GM21528 (cell line): ENCODE data around the gene AGBL1.

Experiments
- ATAC-seq: cut with Tn5 transposase; IDR thresholded peaks from one replicate; pipeline ENCODE4 v1.9.1; 2021; ENCODE audit warnings: mild to moderate bottlenecking, moderate library complexity; ENCODE audit not compliant: unreplicated experiment, low FRiP score

The AGBL1 gene

GRCh38 chr15:86162172-86162591, 82.5 kb downstream of the AGBL1 start:
- ATAC-seq = no peak

- ATAC-seq = no peak
These were observed 83.0 kb downstream of the AGBL1 start for GRCh38 chr15:86162641-86163040.

GRCh38 chr15:86163816-86164215, 84.1 kb downstream of the AGBL1 start:
- ATAC-seq = no peak

- no peak for ATAC-seq
These were observed 84.7 kb downstream of the AGBL1 start for GRCh38 chr15:86164232-86164898.

- no peak for ATAC-seq
These were observed 85.9 kb downstream of the AGBL1 start for GRCh38 chr15:86165265-86166211.

GRCh38 chr15:86167841-86168240, 88.2 kb downstream of the AGBL1 start:
- no peak for ATAC-seq

- ATAC-seq = no peak
These were observed 99.2 kb downstream of the AGBL1 start for GRCh38 chr15:86178845-86179244.

- no peak for ATAC-seq
These were observed 104.2 kb downstream of the AGBL1 start for GRCh38 chr15:86183596-86184491.

GRCh38 chr15:86193716-86194380, 114.2 kb downstream of the AGBL1 start:
- no peak for ATAC-seq

GRCh38 chr15:86197770-86198169, 118.1 kb downstream of the AGBL1 start:
- ATAC-seq = no peak

GRCh38 chr15:86199467-86200145, 119.9 kb downstream of the AGBL1 start:
- no peak for ATAC-seq

GRCh38 chr15:86201313-86202008, 121.8 kb downstream of the AGBL1 start:
- ATAC-seq = no peak

GRCh38 chr15:86203462-86203861, 123.8 kb downstream of the AGBL1 start:
- no peak for ATAC-seq

- ATAC-seq = no peak
These were observed 125.4 kb downstream of the AGBL1 start for GRCh38 chr15:86205096-86205495.

GRCh38 chr15:86213420-86213819, 133.7 kb downstream of the AGBL1 start:
- no peak for ATAC-seq

GRCh38 chr15:86213888-86214287, 134.2 kb downstream of the AGBL1 start:
- ATAC-seq = no peak

GRCh38 chr15:86221119-86221518, 141.4 kb downstream of the AGBL1 start:
- no peak for ATAC-seq

GRCh38 chr15:86229306-86229705, 149.6 kb downstream of the AGBL1 start:
- ATAC-seq = no peak

GRCh38 chr15:86229936-86230335, 150.3 kb downstream of the AGBL1 start:
- no peak for ATAC-seq
